ENCODE results near the gene QSOX1. TPM values are rescaled to one million over a fixed set of nuclear protein-coding genes. Genes with fewer than 3 reads are reported as not detected.

Gene QSOX1
- total RNA-seq, 1 experiment from 2014 or later, result 135 TPM

- CTCF ChIA-PET, result interaction anchor here (7.5 kb wide), 1 partner anchor 9 kb away, joined by 140 read pairs; no protein-coding TSS in a partner anchor
- Mint-ChIP-seq H3K4me1 (no peaks in the 10 kb centered on the region), H3K36me3 (no peaks in the 10 kb centered on the region), H3K27me3 (ENCODE audit: low read depth) (no peaks in the 10 kb centered on the region), H3K4me3 (no peak overlapping the region), H3K9me3 (no peaks in the 10 kb centered on the region), H3K27ac (no peak overlapping the region)
- TF ChIP-seq NFE2L1 (CRISPR knock-in tag; IDR thresholded peaks at IDR 0.05) (no peak), SP1 (CRISPR knock-in tag; conservative IDR thresholded peaks at IDR 0.05) (no peak)
- TF ChIP-seq, protein P1, sequence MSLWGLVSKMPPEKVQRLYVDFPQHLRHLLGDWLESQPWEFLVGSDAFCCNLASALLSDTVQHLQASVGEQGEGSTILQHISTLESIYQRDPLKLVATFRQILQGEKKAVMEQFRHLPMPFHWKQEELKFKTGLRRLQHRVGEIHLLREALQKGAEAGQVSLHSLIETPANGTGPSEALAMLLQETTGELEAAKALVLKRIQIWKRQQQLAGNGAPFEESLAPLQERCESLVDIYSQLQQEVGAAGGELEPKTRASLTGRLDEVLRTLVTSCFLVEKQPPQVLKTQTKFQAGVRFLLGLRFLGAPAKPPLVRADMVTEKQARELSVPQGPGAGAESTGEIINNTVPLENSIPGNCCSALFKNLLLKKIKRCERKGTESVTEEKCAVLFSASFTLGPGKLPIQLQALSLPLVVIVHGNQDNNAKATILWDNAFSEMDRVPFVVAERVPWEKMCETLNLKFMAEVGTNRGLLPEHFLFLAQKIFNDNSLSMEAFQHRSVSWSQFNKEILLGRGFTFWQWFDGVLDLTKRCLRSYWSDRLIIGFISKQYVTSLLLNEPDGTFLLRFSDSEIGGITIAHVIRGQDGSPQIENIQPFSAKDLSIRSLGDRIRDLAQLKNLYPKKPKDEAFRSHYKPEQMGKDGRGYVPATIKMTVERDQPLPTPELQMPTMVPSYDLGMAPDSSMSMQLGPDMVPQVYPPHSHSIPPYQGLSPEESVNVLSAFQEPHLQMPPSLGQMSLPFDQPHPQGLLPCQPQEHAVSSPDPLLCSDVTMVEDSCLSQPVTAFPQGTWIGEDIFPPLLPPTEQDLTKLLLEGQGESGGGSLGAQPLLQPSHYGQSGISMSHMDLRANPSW (CRISPR knock-in tag; conservative IDR thresholded peaks at IDR 0.05; ENCODE audit: low read depth), result no peak
- TF ChIP-seq, protein P2, sequence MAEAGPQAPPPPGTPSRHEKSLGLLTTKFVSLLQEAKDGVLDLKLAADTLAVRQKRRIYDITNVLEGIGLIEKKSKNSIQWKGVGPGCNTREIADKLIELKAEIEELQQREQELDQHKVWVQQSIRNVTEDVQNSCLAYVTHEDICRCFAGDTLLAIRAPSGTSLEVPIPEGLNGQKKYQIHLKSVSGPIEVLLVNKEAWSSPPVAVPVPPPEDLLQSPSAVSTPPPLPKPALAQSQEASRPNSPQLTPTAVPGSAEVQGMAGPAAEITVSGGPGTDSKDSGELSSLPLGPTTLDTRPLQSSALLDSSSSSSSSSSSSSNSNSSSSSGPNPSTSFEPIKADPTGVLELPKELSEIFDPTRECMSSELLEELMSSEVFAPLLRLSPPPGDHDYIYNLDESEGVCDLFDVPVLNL (CRISPR knock-in tag; IDR thresholded peaks at IDR 0.05; ENCODE audit: borderline replicate concordance, low read depth), result no peak
- DNase-seq (ENCODE audit: low spot score), result no peak
- POLR2A ChIA-PET, result no interaction called here
- no peak for ATAC-seq
These were observed 22.3 kb downstream of the QSOX1 start for GRCh38 chr1:180176965-180177364.

GRCh38 chr1:180177931-180178330, 23.3 kb downstream of the QSOX1 start:
- no peak for ATAC-seq
- H3K36me3 Mint-ChIP-seq, result peaks cover 5% of the 10 kb centered on the region; the same call in 1 of the 2 replicates
- CTCF ChIA-PET, result interaction anchor here (1.7 to 7.5 kb wide), 4 partner anchors 10 to 363 kb away, joined by 3 to 140 read pairs (median 18); no protein-coding TSS in a partner anchor
- POLR2A ChIA-PET, result no interaction called here
- H3K9me3 Mint-ChIP-seq, result no peaks in the 10 kb centered on the region
- DNase-seq (ENCODE audit: low spot score), result no peak
- TF ChIP-seq, protein P3, sequence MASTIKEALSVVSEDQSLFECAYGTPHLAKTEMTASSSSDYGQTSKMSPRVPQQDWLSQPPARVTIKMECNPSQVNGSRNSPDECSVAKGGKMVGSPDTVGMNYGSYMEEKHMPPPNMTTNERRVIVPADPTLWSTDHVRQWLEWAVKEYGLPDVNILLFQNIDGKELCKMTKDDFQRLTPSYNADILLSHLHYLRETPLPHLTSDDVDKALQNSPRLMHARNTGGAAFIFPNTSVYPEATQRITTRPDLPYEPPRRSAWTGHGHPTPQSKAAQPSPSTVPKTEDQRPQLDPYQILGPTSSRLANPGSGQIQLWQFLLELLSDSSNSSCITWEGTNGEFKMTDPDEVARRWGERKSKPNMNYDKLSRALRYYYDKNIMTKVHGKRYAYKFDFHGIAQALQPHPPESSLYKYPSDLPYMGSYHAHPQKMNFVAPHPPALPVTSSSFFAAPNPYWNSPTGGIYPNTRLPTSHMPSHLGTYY (CRISPR knock-in tag; IDR thresholded peaks at IDR 0.05), result no peak
- TF ChIP-seq, protein P4, sequence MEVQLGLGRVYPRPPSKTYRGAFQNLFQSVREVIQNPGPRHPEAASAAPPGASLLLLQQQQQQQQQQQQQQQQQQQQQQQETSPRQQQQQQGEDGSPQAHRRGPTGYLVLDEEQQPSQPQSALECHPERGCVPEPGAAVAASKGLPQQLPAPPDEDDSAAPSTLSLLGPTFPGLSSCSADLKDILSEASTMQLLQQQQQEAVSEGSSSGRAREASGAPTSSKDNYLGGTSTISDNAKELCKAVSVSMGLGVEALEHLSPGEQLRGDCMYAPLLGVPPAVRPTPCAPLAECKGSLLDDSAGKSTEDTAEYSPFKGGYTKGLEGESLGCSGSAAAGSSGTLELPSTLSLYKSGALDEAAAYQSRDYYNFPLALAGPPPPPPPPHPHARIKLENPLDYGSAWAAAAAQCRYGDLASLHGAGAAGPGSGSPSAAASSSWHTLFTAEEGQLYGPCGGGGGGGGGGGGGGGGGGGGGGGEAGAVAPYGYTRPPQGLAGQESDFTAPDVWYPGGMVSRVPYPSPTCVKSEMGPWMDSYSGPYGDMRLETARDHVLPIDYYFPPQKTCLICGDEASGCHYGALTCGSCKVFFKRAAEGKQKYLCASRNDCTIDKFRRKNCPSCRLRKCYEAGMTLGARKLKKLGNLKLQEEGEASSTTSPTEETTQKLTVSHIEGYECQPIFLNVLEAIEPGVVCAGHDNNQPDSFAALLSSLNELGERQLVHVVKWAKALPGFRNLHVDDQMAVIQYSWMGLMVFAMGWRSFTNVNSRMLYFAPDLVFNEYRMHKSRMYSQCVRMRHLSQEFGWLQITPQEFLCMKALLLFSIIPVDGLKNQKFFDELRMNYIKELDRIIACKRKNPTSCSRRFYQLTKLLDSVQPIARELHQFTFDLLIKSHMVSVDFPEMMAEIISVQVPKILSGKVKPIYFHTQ (CRISPR knock-in tag; IDR thresholded peaks at IDR 0.05), result no peak
- TF ChIP-seq AFF4 (CRISPR knock-in tag; IDR thresholded peaks at IDR 0.05; ENCODE audit: borderline replicate concordance), result no peak
- no peak for TF ChIP-seq MXD4 (CRISPR knock-in tag; IDR thresholded peaks at IDR 0.05; ENCODE audit: borderline replicate concordance)
- TF ChIP-seq, protein P5, sequence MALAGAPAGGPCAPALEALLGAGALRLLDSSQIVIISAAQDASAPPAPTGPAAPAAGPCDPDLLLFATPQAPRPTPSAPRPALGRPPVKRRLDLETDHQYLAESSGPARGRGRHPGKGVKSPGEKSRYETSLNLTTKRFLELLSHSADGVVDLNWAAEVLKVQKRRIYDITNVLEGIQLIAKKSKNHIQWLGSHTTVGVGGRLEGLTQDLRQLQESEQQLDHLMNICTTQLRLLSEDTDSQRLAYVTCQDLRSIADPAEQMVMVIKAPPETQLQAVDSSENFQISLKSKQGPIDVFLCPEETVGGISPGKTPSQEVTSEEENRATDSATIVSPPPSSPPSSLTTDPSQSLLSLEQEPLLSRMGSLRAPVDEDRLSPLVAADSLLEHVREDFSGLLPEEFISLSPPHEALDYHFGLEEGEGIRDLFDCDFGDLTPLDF (CRISPR knock-in tag; IDR thresholded peaks at IDR 0.05), result no peak
- TF ChIP-seq, protein P6, sequence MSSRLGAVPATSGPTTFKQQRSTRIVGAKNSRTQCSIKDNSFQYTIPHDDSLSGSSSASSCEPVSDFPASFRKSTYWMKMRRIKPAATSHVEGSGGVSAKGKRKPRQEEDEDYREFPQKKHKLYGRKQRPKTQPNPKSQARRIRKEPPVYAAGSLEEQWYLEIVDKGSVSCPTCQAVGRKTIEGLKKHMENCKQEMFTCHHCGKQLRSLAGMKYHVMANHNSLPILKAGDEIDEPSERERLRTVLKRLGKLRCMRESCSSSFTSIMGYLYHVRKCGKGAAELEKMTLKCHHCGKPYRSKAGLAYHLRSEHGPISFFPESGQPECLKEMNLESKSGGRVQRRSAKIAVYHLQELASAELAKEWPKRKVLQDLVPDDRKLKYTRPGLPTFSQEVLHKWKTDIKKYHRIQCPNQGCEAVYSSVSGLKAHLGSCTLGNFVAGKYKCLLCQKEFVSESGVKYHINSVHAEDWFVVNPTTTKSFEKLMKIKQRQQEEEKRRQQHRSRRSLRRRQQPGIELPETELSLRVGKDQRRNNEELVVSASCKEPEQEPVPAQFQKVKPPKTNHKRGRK (CRISPR knock-in tag; IDR thresholded peaks at IDR 0.05; ENCODE audit: borderline replicate concordance), result no peak
- no peaks in the 10 kb centered on the region for H3K27me3 Mint-ChIP-seq (ENCODE audit: low read depth)
- H3K27ac Mint-ChIP-seq, result peak overlapping the region; percentile 14; the same call in 1 of the 2 replicates
- H3K4me3 Mint-ChIP-seq, result no peak overlapping the region
- H3K4me1 Mint-ChIP-seq, result no peaks in the 10 kb centered on the region

All from WTC11 (cell line).